ENCODE measurements around the gene TMEM245. TPM values are rescaled to one million over a fixed set of nuclear protein-coding genes. Genes with fewer than 3 reads are reported as not detected.

Gene TMEM245
- total and polyA plus RNA-seq, 11 donors = 16.7 to 174 (median 99.6) TPM

DNA sequence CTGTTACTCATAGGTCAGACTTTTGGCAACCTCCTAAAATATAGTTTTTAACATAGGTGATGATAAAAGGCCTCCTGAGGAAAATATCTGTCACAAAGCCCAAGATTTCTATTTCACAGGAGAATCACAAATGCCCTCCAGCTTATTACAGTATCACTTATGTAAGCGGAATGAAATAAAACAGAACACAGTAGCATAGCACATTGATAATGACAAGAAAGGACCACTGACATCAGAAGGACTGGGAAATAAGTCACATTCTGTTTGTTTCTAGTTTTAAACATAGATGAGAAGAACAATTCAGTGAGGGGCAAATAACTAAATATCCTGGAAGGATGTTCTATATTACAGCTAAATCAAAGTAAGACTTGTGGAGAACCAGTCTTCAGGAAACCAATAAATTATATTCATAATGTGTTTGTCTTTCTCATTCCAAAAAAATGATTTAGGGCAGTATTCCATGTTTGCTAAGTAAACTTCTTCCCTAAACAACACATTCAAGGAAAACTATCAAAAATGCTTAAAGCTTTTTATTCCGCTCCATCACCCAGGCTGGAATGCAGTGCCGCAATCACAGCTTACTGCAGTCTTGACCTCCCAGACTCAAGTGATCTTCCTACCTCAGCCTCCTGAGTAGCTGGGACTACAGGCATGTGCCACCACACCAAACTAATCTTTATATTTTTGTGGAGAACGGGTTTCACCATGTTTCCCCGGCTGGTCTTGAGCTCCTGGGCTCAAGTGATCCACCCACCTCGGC, 85.6 kb downstream of the TMEM245 start:
- Histone ChIP-seq H3K4me3 (no peak overlapping the region), H3K4me1 (peaks cover 0 to 22% (median 15%) of the 10 kb centered on the region in 12 donors), H3K36me3 (peaks cover 0 to 73% (median 43%) of the 10 kb centered on the region in 9 donors), H3K9me3 (no peaks in the 10 kb centered on the region), H3K27ac (no peak overlapping the region), H3K27me3 (no peaks in the 10 kb centered on the region)
- intact Hi-C loops (cut with DNase I) = no loop called here
- TF ChIP-seq, protein P1, sequence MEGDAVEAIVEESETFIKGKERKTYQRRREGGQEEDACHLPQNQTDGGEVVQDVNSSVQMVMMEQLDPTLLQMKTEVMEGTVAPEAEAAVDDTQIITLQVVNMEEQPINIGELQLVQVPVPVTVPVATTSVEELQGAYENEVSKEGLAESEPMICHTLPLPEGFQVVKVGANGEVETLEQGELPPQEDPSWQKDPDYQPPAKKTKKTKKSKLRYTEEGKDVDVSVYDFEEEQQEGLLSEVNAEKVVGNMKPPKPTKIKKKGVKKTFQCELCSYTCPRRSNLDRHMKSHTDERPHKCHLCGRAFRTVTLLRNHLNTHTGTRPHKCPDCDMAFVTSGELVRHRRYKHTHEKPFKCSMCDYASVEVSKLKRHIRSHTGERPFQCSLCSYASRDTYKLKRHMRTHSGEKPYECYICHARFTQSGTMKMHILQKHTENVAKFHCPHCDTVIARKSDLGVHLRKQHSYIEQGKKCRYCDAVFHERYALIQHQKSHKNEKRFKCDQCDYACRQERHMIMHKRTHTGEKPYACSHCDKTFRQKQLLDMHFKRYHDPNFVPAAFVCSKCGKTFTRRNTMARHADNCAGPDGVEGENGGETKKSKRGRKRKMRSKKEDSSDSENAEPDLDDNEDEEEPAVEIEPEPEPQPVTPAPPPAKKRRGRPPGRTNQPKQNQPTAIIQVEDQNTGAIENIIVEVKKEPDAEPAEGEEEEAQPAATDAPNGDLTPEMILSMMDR (IDR thresholded peaks at IDR 0.05) = no peak
- TF ChIP-seq POLR2A (IDR thresholded peaks at IDR 0.05) = no peak
- no peak for DNase-seq
- no peak for ATAC-seq
- 88 to 98% (median 94%) methylated on average over 6 of the region's 6 CpGs for WGBS, 4 donors

- Histone ChIP-seq H3K9me3 (no peaks in the 10 kb centered on the region), H3K27me3 (no peaks in the 10 kb centered on the region), H3K36me3 (peaks cover 0 to 65% (median 39%) of the 10 kb centered on the region in 9 donors), H3K4me3 (no peak overlapping the region), H3K27ac (no peak overlapping the region), H3K4me1 (peaks cover 0 to 26% (median 13%) of the 10 kb centered on the region in 12 donors)
- no peak for DNase-seq
- ATAC-seq = no peak
- WGBS, 4 donors = 90 to 96% (median 91%) methylated on average over 3 of the region's 3 CpGs
- intact Hi-C loops (cut with DNase I) = no loop called here
- no peak for TF ChIP-seq POLR2A (IDR thresholded peaks at IDR 0.05)
- TF ChIP-seq, protein P1 (IDR thresholded peaks at IDR 0.05) = no peak
These were observed 88.5 kb downstream of the TMEM245 start for GRCh38 chr9:109031241-109031640.

DNA sequence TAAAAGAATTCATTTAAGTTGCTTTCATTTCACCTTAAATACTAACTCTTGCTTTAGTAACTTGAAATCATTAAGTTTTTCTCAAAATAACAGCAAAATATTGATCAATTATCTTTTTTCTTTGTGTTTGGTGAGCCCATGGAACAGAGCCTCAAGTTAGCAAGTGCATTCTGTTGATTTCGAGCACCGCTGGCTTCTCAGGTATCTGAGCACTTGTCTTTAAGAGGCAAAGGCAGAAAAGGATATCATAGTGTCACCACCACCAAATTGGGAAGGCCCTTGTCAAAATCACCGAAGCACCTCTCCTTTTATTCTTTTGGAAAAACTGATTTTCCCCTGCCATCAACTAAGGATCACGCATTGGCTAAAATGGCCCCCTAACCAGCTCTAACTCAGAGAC, 89.3 kb downstream of the TMEM245 start:
- no peak overlapping the region for H3K27ac ChIP-seq
- 64 to 73% (median 65%) methylated on average over 4 of the region's 4 CpGs for WGBS, 4 donors
- DNase-seq (no peak), ATAC-seq (no peak)
- H3K36me3 ChIP-seq = peaks cover 0 to 57% (median 36%) of the 10 kb centered on the region in 9 donors
- no peaks in the 10 kb centered on the region for H3K27me3 ChIP-seq
- H3K9me3 ChIP-seq = no peaks in the 10 kb centered on the region
- intact Hi-C loops (cut with DNase I) = no loop called here
- no peak overlapping the region for H3K4me3 ChIP-seq
- peaks cover 0 to 27% (median 10%) of the 10 kb centered on the region in 12 donors for H3K4me1 ChIP-seq
- TF ChIP-seq, protein P1 (IDR thresholded peaks at IDR 0.05) = no peak
- TF ChIP-seq POLR2A (IDR thresholded peaks at IDR 0.05) = no peak

DNA sequence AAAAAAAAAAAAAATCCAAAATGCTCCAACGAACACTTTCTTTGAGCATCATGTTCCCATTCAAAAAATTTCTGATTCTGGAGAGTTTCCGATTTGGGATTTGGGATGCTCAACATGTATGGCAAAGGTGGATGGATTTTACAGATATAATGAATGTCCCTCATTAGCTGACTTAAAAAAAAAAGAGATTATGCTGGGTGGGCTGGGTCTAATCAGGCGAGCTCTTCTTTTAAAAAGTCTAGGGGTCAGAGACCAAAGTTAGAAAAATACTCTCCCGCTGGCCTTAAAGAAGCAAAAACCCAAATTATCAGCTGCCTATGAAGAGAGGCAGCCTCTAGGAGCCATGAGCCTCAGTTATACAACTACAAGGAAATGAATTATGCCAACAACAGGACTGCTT, 91.3 kb downstream of the TMEM245 start:
- 93 to 98% (median 96%) methylated on average over 4 of the region's 4 CpGs for WGBS, 4 donors
- TF ChIP-seq, protein P1 (IDR thresholded peaks at IDR 0.05) = no peak
- TF ChIP-seq POLR2A (IDR thresholded peaks at IDR 0.05) = no peak

More for the DNA sequence above, 91.3 kb downstream of the TMEM245 start:
- Histone ChIP-seq H3K9me3 (no peaks in the 10 kb centered on the region), H3K36me3 (peaks cover 0 to 41% (median 23%) of the 10 kb centered on the region in 9 donors), H3K4me1 (peaks cover 0 to 32% (median 9%) of the 10 kb centered on the region in 12 donors), H3K4me3 (no peak overlapping the region), H3K27ac (no peak overlapping the region), H3K27me3 (no peaks in the 10 kb centered on the region)
- DNase-seq (no peak), ATAC-seq (no peak)
- intact Hi-C loops (cut with DNase I) = loop anchor here in 1 of 10 donors (5.0 kb wide), 1 partner anchor 96 kb away; the partner anchor contains the start of genes ABITRAM and ELP1
